ENCODE measurements around the gene NFATC2.

The NFATC2 gene

GRCh38 chr20:51514249-51514648 is 28.3 kb downstream of the NFATC2 start:
- Histone ChIP-seq H3K4me3 (ENCODE audit: extremely low read depth, insufficient read depth, low read length, poor library complexity, severe bottlenecking) (no peak overlapping the region), H3K4me1 (ENCODE audit: control insufficient read depth, insufficient read depth, low read length, poor library complexity, severe bottlenecking) (peaks cover 14% of the 10 kb centered on the region), H3K36me3 (ENCODE audit: control insufficient read depth, insufficient read depth, low read length) (no peaks in the 10 kb centered on the region), H3K27ac (ENCODE audit: low read depth, low read length, severe bottlenecking) (no peak overlapping the region), H3K9me3 (ENCODE audit: control insufficient read depth, low read length) (no peaks in the 10 kb centered on the region)
- WGBS, 2 experiments (ENCODE audit: insufficient coverage in 2 of 2), result 88 to 93% methylated on average over 2 of the region's 3 CpGs

GRCh38 chr20:51513545-51513944 is 29.0 kb downstream of the NFATC2 start:
- Histone ChIP-seq H3K36me3 (ENCODE audit: control insufficient read depth, insufficient read depth, low read length) (no peaks in the 10 kb centered on the region), H3K4me1 (ENCODE audit: control insufficient read depth, insufficient read depth, low read length, poor library complexity, severe bottlenecking) (peaks cover 14% of the 10 kb centered on the region), H3K9me3 (ENCODE audit: control insufficient read depth, low read length) (no peaks in the 10 kb centered on the region), H3K27ac (ENCODE audit: low read depth, low read length, severe bottlenecking) (no peak overlapping the region), H3K4me3 (ENCODE audit: extremely low read depth, insufficient read depth, low read length, poor library complexity, severe bottlenecking) (no peak overlapping the region)
- WGBS, 2 experiments (ENCODE audit: insufficient coverage in 2 of 2), result 91 to 93% methylated on average over 3 of the region's 4 CpGs

DNA sequence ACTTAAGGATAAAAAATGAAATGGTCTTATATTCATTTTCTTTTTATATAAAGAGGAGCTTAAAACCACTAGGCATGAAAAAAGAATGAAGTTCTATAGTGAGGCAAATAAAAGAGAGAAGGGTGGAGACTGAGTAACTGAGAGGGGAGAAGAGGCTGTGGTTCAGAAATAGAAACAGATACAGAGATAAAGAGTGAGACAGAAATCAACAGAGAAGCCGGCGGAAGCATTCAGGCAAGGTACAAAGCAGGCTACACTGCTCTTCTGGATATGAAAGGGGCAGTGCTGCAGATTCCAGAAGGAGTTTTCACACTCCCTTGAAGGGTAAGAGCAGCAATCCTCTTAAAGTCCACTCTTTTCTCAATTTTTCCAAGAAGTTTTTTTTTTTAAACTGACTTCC is 29.9 kb downstream of the NFATC2 start:
- H3K4me3 ChIP-seq (ENCODE audit: extremely low read depth, insufficient read depth, low read length, poor library complexity, severe bottlenecking), result no peak overlapping the region
- H3K36me3 ChIP-seq (ENCODE audit: control insufficient read depth, insufficient read depth, low read length), result no peaks in the 10 kb centered on the region
- H3K27ac ChIP-seq (ENCODE audit: low read depth, low read length, severe bottlenecking), result peak overlapping the region; percentile 46
- WGBS, 2 experiments (ENCODE audit: insufficient coverage in 2 of 2), result 70 to 76% methylated on average over 2 of the region's 2 CpGs
- H3K9me3 ChIP-seq (ENCODE audit: control insufficient read depth, low read length), result no peaks in the 10 kb centered on the region
- H3K4me1 ChIP-seq (ENCODE audit: control insufficient read depth, insufficient read depth, low read length, poor library complexity, severe bottlenecking), result peaks cover 14% of the 10 kb centered on the region

- H3K36me3 ChIP-seq (ENCODE audit: control insufficient read depth, insufficient read depth, low read length), result no peaks in the 10 kb centered on the region
- H3K4me1 ChIP-seq (ENCODE audit: control insufficient read depth, insufficient read depth, low read length, poor library complexity, severe bottlenecking), result peaks cover 14% of the 10 kb centered on the region
- 92 to 93% methylated on average over 9 to 10 of the region's 10 CpGs for WGBS, 2 experiments (ENCODE audit: insufficient coverage in 2 of 2)
- no peaks in the 10 kb centered on the region for H3K9me3 ChIP-seq (ENCODE audit: control insufficient read depth, low read length)
- no peak overlapping the region for H3K27ac ChIP-seq (ENCODE audit: low read depth, low read length, severe bottlenecking)
- H3K4me3 ChIP-seq (ENCODE audit: extremely low read depth, insufficient read depth, low read length, poor library complexity, severe bottlenecking), result no peak overlapping the region
Measured at GRCh38 chr20:51511861-51512619, 30.5 kb downstream of the NFATC2 start.

DNA sequence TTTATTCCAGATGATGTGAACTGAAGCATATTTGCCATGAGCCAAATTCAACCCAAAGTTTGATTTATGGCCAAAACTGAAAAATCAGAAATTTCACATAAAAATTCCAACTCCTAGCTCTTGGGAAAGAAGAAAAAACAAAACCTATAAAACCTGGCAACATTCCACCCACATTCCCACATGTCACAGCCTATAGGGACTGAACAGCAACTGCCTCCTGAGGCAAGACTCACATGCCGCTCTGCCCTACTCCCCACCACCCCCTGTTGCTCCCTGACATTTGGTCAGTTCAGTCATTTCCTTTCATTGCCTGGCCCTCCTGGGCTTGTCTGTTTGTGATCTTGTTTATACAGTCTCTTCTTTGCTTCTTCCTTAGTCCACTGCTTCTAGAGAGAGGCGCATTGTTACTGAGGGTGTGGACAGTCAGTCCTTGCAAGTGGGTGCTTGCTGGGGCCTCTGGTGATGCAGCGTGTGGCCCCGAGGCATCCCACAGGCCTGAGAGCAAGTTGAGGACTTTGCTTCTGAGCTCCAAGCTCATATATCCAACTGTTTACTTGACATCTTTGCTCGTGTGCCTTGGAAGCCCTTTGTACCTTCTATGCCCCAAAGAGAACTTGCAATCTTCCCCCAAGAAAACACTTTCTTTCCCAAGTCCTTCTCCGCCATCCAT is 31.4 kb downstream of the NFATC2 start:
- Histone ChIP-seq H3K27ac (ENCODE audit: low read depth, low read length, severe bottlenecking) (no peak overlapping the region), H3K4me1 (ENCODE audit: control insufficient read depth, insufficient read depth, low read length, poor library complexity, severe bottlenecking) (peaks cover 14% of the 10 kb centered on the region)
- 88 to 96% methylated on average over 5 to 6 of the region's 6 CpGs for WGBS, 2 experiments (ENCODE audit: insufficient coverage in 2 of 2)

GRCh38 chr20:51510169-51510568 is 32.4 kb downstream of the NFATC2 start:
- Histone ChIP-seq H3K4me3 (ENCODE audit: extremely low read depth, insufficient read depth, low read length, poor library complexity, severe bottlenecking) (no peak overlapping the region), H3K27ac (ENCODE audit: low read depth, low read length, severe bottlenecking) (no peak overlapping the region), H3K4me1 (ENCODE audit: control insufficient read depth, insufficient read depth, low read length, poor library complexity, severe bottlenecking) (peaks cover 14% of the 10 kb centered on the region), H3K36me3 (ENCODE audit: control insufficient read depth, insufficient read depth, low read length) (no peaks in the 10 kb centered on the region), H3K9me3 (ENCODE audit: control insufficient read depth, low read length) (no peaks in the 10 kb centered on the region)
- 88 to 98% methylated on average over 4 to 6 of the region's 6 CpGs for WGBS, 2 experiments (ENCODE audit: insufficient coverage in 2 of 2)

More for the DNA sequence above, 31.4 kb downstream of the NFATC2 start:
- no peak overlapping the region for H3K4me3 ChIP-seq (ENCODE audit: extremely low read depth, insufficient read depth, low read length, poor library complexity, severe bottlenecking)
- H3K36me3 ChIP-seq (ENCODE audit: control insufficient read depth, insufficient read depth, low read length), result no peaks in the 10 kb centered on the region
- H3K9me3 ChIP-seq (ENCODE audit: control insufficient read depth, low read length), result no peaks in the 10 kb centered on the region

DNA sequence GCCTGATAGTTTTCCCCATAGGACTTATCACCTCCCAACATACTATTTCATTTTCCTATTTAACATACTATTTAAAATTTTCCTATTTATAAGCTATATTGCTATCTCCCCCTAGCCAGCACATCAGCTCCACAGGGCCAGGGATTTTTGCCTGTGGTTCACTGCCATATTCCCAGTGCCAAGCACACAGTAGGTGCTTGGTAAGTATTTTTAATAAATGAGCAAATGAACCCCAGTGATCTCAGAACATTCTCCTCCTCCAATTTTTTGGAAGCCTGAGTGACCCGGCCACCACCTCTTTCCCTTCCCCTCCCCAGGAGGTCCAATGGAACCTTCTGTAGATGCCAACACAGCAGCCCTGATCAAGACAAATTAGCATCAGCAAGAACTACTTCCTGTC is 33.3 kb downstream of the NFATC2 start:
- H3K27ac ChIP-seq (ENCODE audit: low read depth, low read length, severe bottlenecking), result no peak overlapping the region
- H3K4me3 ChIP-seq (ENCODE audit: extremely low read depth, insufficient read depth, low read length, poor library complexity, severe bottlenecking), result no peak overlapping the region
- 92 to 93% methylated on average over 1 of the region's 1 CpG for WGBS, 2 experiments (ENCODE audit: insufficient coverage in 2 of 2)
- no peaks in the 10 kb centered on the region for H3K36me3 ChIP-seq (ENCODE audit: control insufficient read depth, insufficient read depth, low read length)
- no peaks in the 10 kb centered on the region for H3K9me3 ChIP-seq (ENCODE audit: control insufficient read depth, low read length)
- peaks cover 14% of the 10 kb centered on the region for H3K4me1 ChIP-seq (ENCODE audit: control insufficient read depth, insufficient read depth, low read length, poor library complexity, severe bottlenecking)

- H3K36me3 ChIP-seq (ENCODE audit: control insufficient read depth, insufficient read depth, low read length), result no peaks in the 10 kb centered on the region
- 82 to 98% methylated on average over 4 to 6 of the region's 7 CpGs for WGBS, 2 experiments (ENCODE audit: insufficient coverage in 2 of 2)
- peaks cover 14% of the 10 kb centered on the region for H3K4me1 ChIP-seq (ENCODE audit: control insufficient read depth, insufficient read depth, low read length, poor library complexity, severe bottlenecking)
- H3K27ac ChIP-seq (ENCODE audit: low read depth, low read length, severe bottlenecking), result no peak overlapping the region
- no peak overlapping the region for H3K4me3 ChIP-seq (ENCODE audit: extremely low read depth, insufficient read depth, low read length, poor library complexity, severe bottlenecking)
- no peaks in the 10 kb centered on the region for H3K9me3 ChIP-seq (ENCODE audit: control insufficient read depth, low read length)
Measured at GRCh38 chr20:51508780-51509179, 33.7 kb downstream of the NFATC2 start.

DNA sequence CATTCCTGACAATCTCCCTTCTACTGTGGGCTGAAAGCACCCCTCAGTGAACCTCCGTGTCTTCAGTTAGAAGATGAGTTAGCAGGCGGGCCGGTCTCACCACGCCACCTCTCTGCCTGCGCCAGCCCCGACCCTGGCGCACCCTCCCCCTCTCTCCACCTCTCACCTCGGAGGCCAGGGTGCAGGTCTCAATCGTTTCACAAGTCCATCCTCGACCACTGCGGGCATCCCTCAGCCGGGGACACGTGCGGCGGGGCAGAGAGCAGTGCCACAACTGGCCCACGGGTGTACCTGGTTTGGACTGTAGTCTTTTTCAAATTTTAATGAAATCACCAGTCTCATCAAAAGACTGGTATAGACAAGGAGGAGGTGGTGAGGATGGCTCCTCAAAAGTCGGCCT is 34.4 kb downstream of the NFATC2 start:
- Histone ChIP-seq H3K4me1 (ENCODE audit: control insufficient read depth, insufficient read depth, low read length, poor library complexity, severe bottlenecking) (peaks cover 10% of the 10 kb centered on the region), H3K9me3 (ENCODE audit: control insufficient read depth, low read length) (no peaks in the 10 kb centered on the region), H3K27ac (ENCODE audit: low read depth, low read length, severe bottlenecking) (no peak overlapping the region), H3K36me3 (ENCODE audit: control insufficient read depth, insufficient read depth, low read length) (no peaks in the 10 kb centered on the region), H3K4me3 (ENCODE audit: extremely low read depth, insufficient read depth, low read length, poor library complexity, severe bottlenecking) (no peak overlapping the region)
- WGBS, 2 experiments (ENCODE audit: insufficient coverage in 2 of 2), result 94 to 97% methylated on average over 11 to 12 of the region's 17 CpGs

GRCh38 chr20:51507216-51508036 is 35.1 kb downstream of the NFATC2 start:
- Histone ChIP-seq H3K9me3 (ENCODE audit: control insufficient read depth, low read length) (no peaks in the 10 kb centered on the region), H3K36me3 (ENCODE audit: control insufficient read depth, insufficient read depth, low read length) (no peaks in the 10 kb centered on the region), H3K4me1 (ENCODE audit: control insufficient read depth, insufficient read depth, low read length, poor library complexity, severe bottlenecking) (peaks cover 4% of the 10 kb centered on the region), H3K27ac (ENCODE audit: low read depth, low read length, severe bottlenecking) (no peak overlapping the region), H3K4me3 (ENCODE audit: extremely low read depth, insufficient read depth, low read length, poor library complexity, severe bottlenecking) (no peak overlapping the region)
- WGBS, 2 experiments (ENCODE audit: insufficient coverage in 2 of 2), result 85 to 92% methylated on average over 15 to 19 of the region's 19 CpGs
